HepG2 (cell line): ENCODE data around the gene C14orf132. TPM values are rescaled to one million over a fixed set of nuclear protein-coding genes. Genes with fewer than 3 reads are reported as not detected.

ENCODE experiments used
- ATAC-seq: fragments of 200-7000 bp; cut with Tn5 transposase; 3 replicates; pipeline ENCODE4 v1.9.1; 2020; ENCODE audit warnings: mild to moderate bottlenecking, moderate library complexity
- BruUV-seq: library from RNA; stranded (reverse); fragments of 400-500 nt; replicated peaks from 2 replicates; lab custom pipeline; 2021; lab: Mats Ljungman, UMichigan
- CTCF ChIA-PET: fragments of 300-600 bp; formaldehyde crosslinking; extraction: SDS; loops from one replicate; lab custom pipeline; 2021; ENCODE audit warnings: low total read pairs, inconsistent platforms, low intra/inter-chr PET ratio; lab: Yijun Ruan, JAX
- POLR2A ChIA-PET: fragments of 350-600 bp; sonication (Branson Sonifier 250); formaldehyde crosslinking; loops from one replicate; lab custom pipeline; 2020; ENCODE audit warnings: antibody characterized with exemption, inconsistent platforms; lab: Yijun Ruan, JAX
- DNase-seq: peaks from one replicate; pipeline ENCODE4 v3.0.0-alpha.2; 2015; ENCODE audit warnings: low spot score
- FAIRE-seq: peaks from 3 replicates; lab custom pipeline; 2011; peaks lifted over from hg19 to GRCh38; lab: Jason Lieb, UNC
- H2AFZ ChIP-seq: one replicate; pipeline ENCODE4 v1.6.1; 2011; ENCODE audit warnings: low read length, inconsistent platforms
- H3K27ac ChIP-seq: fragments of 300-600 bp; 3 replicates; pipeline ENCODE4 v1.8.0; 2011; ENCODE audit warnings: mixed run types, mild to moderate bottlenecking, mixed read lengths, low read length, inconsistent platforms; ENCODE audit not compliant: insufficient read depth; ENCODE audit errors: extremely low read length
- H3K27me3 ChIP-seq, 2 experiments: fragments of 200-600 bp in 1 of 2; 2 replicates in 1 of 2; 3 replicates in 1 of 2; pipeline versions ENCODE4 v1.6.0 to v1.8.0; 2011; ENCODE audit warnings: low read length in 2 of 2, mild to moderate bottlenecking in 2 of 2, moderate library complexity in 2 of 2, inconsistent platforms in 1 of 2; ENCODE audit not compliant: insufficient read depth in 2 of 2, control insufficient read depth in 1 of 2
- H3K36me3 ChIP-seq, 2 experiments: fragments of 200-600 bp in 1 of 2; replicated peaks in 1 of 2; 2 replicates in 1 of 2; 3 replicates in 1 of 2; pipeline versions ENCODE4 v1.5.1 to v1.8.0; 2011; ENCODE audit warnings: low read length in 2 of 2, inconsistent platforms in 1 of 2; ENCODE audit not compliant: insufficient read depth in 2 of 2, control insufficient read depth in 1 of 2
- H3K4me1 ChIP-seq: 2 replicates; pipeline ENCODE4 v1.5.1; 2012; ENCODE audit warnings: low read length, inconsistent platforms; ENCODE audit not compliant: insufficient read depth
- H3K4me2 ChIP-seq: 2 replicates; pipeline ENCODE4 v1.6.0; 2011; ENCODE audit warnings: low read depth, low read length, inconsistent platforms
- H3K4me3 ChIP-seq, 3 experiments: fragments of 200-600 bp in 1 of 3; sonication (generic), shearing (Covaris generic) in 1 of 3; replicated peaks in 1 of 3; 2 replicates each; pipeline ENCODE4 v1.5.1; 2011 to 2016; ENCODE audit warnings: low read length in 3 of 3, inconsistent platforms in 2 of 3, low read depth in 2 of 3, mild to moderate bottlenecking in 2 of 3, control low read depth in 1 of 3, mixed read lengths in 1 of 3; ENCODE audit not compliant: insufficient read depth in 1 of 3
- H3K79me2 ChIP-seq: one replicate; pipeline ENCODE4 v1.6.1; 2011; ENCODE audit warnings: low read length, inconsistent platforms; ENCODE audit not compliant: insufficient read depth
- H3K9ac ChIP-seq: 2 replicates; pipeline ENCODE4 v1.6.0; 2011; ENCODE audit warnings: mild to moderate bottlenecking, low read depth, low read length, inconsistent platforms; ENCODE audit not compliant: insufficient read depth
- H3K9me3 ChIP-seq: 2 replicates; pipeline ENCODE4 v1.5.1; 2012; ENCODE audit warnings: mild to moderate bottlenecking, low read length
- H4K20me1 ChIP-seq: 2 replicates; pipeline ENCODE4 v1.6.0; 2011; ENCODE audit warnings: inconsistent platforms, mild to moderate bottlenecking, low read length, moderate library complexity; ENCODE audit not compliant: insufficient read depth
- ELK4 ChIP-seq: sonication (generic); formaldehyde crosslinking; IDR thresholded peaks from 2 replicates; pipeline ENCODE4 v1.9.0; 2021; ENCODE audit warnings: missing genetic modification reagents, borderline replicate concordance
- GTF3A ChIP-seq: sonication (generic); formaldehyde crosslinking; conservative IDR thresholded peaks from 2 replicates; pipeline ENCODE4 v1.4.0; 2020; ENCODE audit warnings: mild to moderate bottlenecking, missing genetic modification reagents
- KAT8 ChIP-seq: IDR thresholded peaks from 2 replicates; pipeline ENCODE4 v1.6.1; 2016; ENCODE audit warnings: missing genetic modification reagents, missing compliant biosample characterization
- MIER3 ChIP-seq: IDR thresholded peaks from 2 replicates; pipeline ENCODE4 v1.6.1; 2016; ENCODE audit warnings: missing compliant biosample characterization, borderline replicate concordance
- ONECUT2 ChIP-seq: sonication (generic); formaldehyde crosslinking; IDR thresholded peaks from 2 replicates; pipeline ENCODE4 v1.4.0; 2020; ENCODE audit warnings: missing genetic modification reagents
- PBX2 ChIP-seq: IDR thresholded peaks from 2 replicates; pipeline ENCODE4 v1.6.1; 2016; ENCODE audit warnings: control low read depth
- PHF5A ChIP-seq: IDR thresholded peaks from one replicate; pipeline ENCODE4 v1.6.1; 2018; ENCODE audit warnings: low read depth, missing genetic modification reagents; ENCODE audit not compliant: unreplicated experiment
- RFX1 ChIP-seq: fragments of 450-650 bp; IDR thresholded peaks from 2 replicates; pipeline ENCODE4 v1.6.1; 2017
- SMARCE1 ChIP-seq: fragments of 450-650 bp; IDR thresholded peaks from 2 replicates; pipeline ENCODE4 v1.6.1; 2017; ENCODE audit warnings: borderline replicate concordance
- SOX6 ChIP-seq, 2 experiments: fragments of 450-650 bp in 1 of 2; sonication (generic) in 1 of 2; formaldehyde crosslinking in 1 of 2; IDR thresholded peaks; 2 replicates each; pipeline versions ENCODE4 v1.4.0 to v1.6.1; 2017 to 2020; ENCODE audit warnings: antibody characterized with exemption in 1 of 2, mild to moderate bottlenecking in 1 of 2, missing genetic modification reagents in 1 of 2
- TBX2 ChIP-seq: sonication (generic); formaldehyde crosslinking; IDR thresholded peaks from 2 replicates; pipeline ENCODE4 v1.5.0; 2020; ENCODE audit warnings: missing genetic modification reagents, mild to moderate bottlenecking, borderline replicate concordance
- TOPORS ChIP-seq: sonication (generic); formaldehyde crosslinking; IDR thresholded peaks from 2 replicates; pipeline ENCODE4 v1.8.0; 2023; ENCODE audit warnings: mild to moderate bottlenecking, missing genetic modification reagents
- USF2 ChIP-seq, 2 experiments: sonication (generic) in 1 of 2; formaldehyde crosslinking in 1 of 2; IDR thresholded peaks; 2 replicates each; pipeline versions ENCODE4 v1.5.1 to v1.6.1; 2011 to 2020; ENCODE audit warnings: borderline replicate concordance in 1 of 2, low read depth in 1 of 2, low read length in 1 of 2, mild to moderate bottlenecking in 1 of 2, missing genetic modification reagents in 1 of 2, moderate library complexity in 1 of 2
- ZNF274 ChIP-seq: sonication (generic); formaldehyde crosslinking; IDR thresholded peaks from 2 replicates; pipeline ENCODE4 v1.5.1; 2020; ENCODE audit warnings: mild to moderate bottlenecking, missing genetic modification reagents
- ZNF329 ChIP-seq: sonication (generic); formaldehyde crosslinking; IDR thresholded peaks from 2 replicates; pipeline ENCODE4 v1.9.0; 2021; ENCODE audit warnings: low read depth, mild to moderate bottlenecking, missing genetic modification reagents
- ZNF552 ChIP-seq: sonication (generic); formaldehyde crosslinking; IDR thresholded peaks from 2 replicates; pipeline ENCODE4 v1.9.0; 2022; ENCODE audit warnings: missing genetic modification reagents, mild to moderate bottlenecking, borderline replicate concordance
- ZNF773 ChIP-seq: sonication (generic); formaldehyde crosslinking; IDR thresholded peaks from 2 replicates; pipeline ENCODE4 v1.4.0; 2020; ENCODE audit warnings: missing genetic modification reagents, borderline replicate concordance
- WGBS: methylation state at CpG from one replicate; pipeline ENCODE4 v1.1.6; 2017; ENCODE audit warnings: low lambda C conversion rate; 5-methylcytosine and 5-hydroxymethylcytosine counted together
- in situ Hi-C: cut with HindIII; loops from 2 replicates; pipeline ENCODE4 v1.10.0; 2017; ENCODE audit warnings: low pct_unique_long_range_greater_than_20kb; ENCODE audit not compliant: extremely low pct_ligation_motif_present
- intact Hi-C: fragments of 100-400 bp; cut with micrococcal nuclease; formaldehyde crosslinking; loops from one replicate; pipeline ENCODE4 v1.10.0; 2022; ENCODE audit not compliant: unreplicated experiment
- polyA plus RNA-seq, 8 experiments: library from polyadenylated mRNA; depleted of rRNA in 3 of 8; stranded (reverse) in 7 of 8; unstranded in 1 of 8; fragments of >200 nt; fragmentation: Illumina TruSeq in 4 of 8; extraction: Trizol in 4 of 8; gene quantifications; 2 replicates each; pipeline versions ENCODE4 v1.2.1 to v1.2.3, GENCODE V29; 2011 to 2016; ENCODE audit warnings: low read depth in 4 of 8, missing spikeins in 1 of 8, mixed read lengths in 1 of 8; ENCODE audit not compliant: insufficient read depth in 1 of 8
- total RNA-seq, 5 experiments: library from RNA; depleted of rRNA; stranded (reverse); fragments of >200 nt; fragmentation: Illumina TruSeq; extraction: Trizol; gene quantifications; 2 replicates each; pipeline ENCODE4 v1.2.3, GENCODE V29; 2016; ENCODE audit warnings: low read depth in 1 of 5

The C14orf132 gene
- total and polyA plus RNA-seq, 2 of the 13 experiments (the other 11 are each of a cell fraction or from before 2014, with no cell fraction given), result 0.13 to 0.15 TPM

GRCh38 chr14:96090441-96091148, 51.4 kb downstream of the C14orf132 start:
- in situ Hi-C loops, result no loop called here
- no TSS peak for BruUV-seq
- H3K79me2 ChIP-seq, result no peaks in the 10 kb centered on the region
- peaks cover 8% of the 10 kb centered on the region for H3K4me1 ChIP-seq
- no peak for ATAC-seq
- no peak overlapping the region for H3K4me2 ChIP-seq
- H3K4me3 ChIP-seq, result no peak overlapping the region
- peaks cover 0 to 16% of the 10 kb centered on the region in 2 experiments; a peak in 2 of 5 replicates for H3K27me3 ChIP-seq
- no peaks in the 10 kb centered on the region for H3K9me3 ChIP-seq
- H3K27ac ChIP-seq, result no peak overlapping the region
- H3K9ac ChIP-seq, result no peak overlapping the region
- intact Hi-C loops, result no loop called here
- no peak for TF ChIP-seq ONECUT2
- no peak for TF ChIP-seq RFX1
- TF ChIP-seq ZNF274, result no peak
- no peak for TF ChIP-seq TOPORS
- TF ChIP-seq ZNF773 (CRISPR knock-in tag), result no peak
- TF ChIP-seq ZNF329 (CRISPR knock-in tag), result no peak
- TF ChIP-seq ZNF552 (CRISPR knock-in tag), result no peak
- no peak for TF ChIP-seq KAT8
- no peak for TF ChIP-seq TBX2 (CRISPR knock-in tag)
- TF ChIP-seq SMARCE1, result no peak
- no peak for TF ChIP-seq USF2 (IDR thresholded peaks at IDR 0.05; ENCODE audit: low read depth, low read length)
- TF ChIP-seq USF2 (CRISPR knock-in tag; IDR thresholded peaks at IDR 0.05; ENCODE audit: borderline replicate concordance), result no peak
- TF ChIP-seq PBX2 (CRISPR knock-in tag), result no peak
- TF ChIP-seq PHF5A (CRISPR knock-in tag), result no peak
- TF ChIP-seq GTF3A (CRISPR knock-in tag), result no peak
- TF ChIP-seq SOX6 (IDR thresholded peaks at IDR 0.05), result no peak
- TF ChIP-seq SOX6 (CRISPR knock-in tag; IDR thresholded peaks at IDR 0.05), result no peak
- TF ChIP-seq MIER3 (CRISPR knock-in tag), result no peak
- no peak for TF ChIP-seq ELK4
- no peak for DNase-seq
- FAIRE-seq, result no peak
- H3K36me3 ChIP-seq, result no peaks in the 10 kb centered on the region
- H4K20me1 ChIP-seq, result no peaks in the 10 kb centered on the region
- 48% methylated on average over 8 of the region's 12 CpGs for WGBS
- POLR2A ChIA-PET, result no interaction called here
- no peak overlapping the region for H2AFZ ChIP-seq
- CTCF ChIA-PET, result no interaction called here
